GM21619 (cell line): ENCODE results near the gene SYNGR1.
"Not testable (repeated sequence)": the region's sequence is repeated elsewhere in the genome, so short reads cannot be mapped to it uniquely, and the experiment has no call there.

Source experiments
- ATAC-seq: cut with Tn5 transposase; IDR thresholded peaks from one replicate; pipeline ENCODE4 v1.9.1; 2021; ENCODE audit not compliant: unreplicated experiment

SYNGR1 gene

GRCh38 chr22:39405346-39406085 lies 55.7 kb downstream of the SYNGR1 start:
- no peak for ATAC-seq

- ATAC-seq, result no peak
These were observed 58.4 kb downstream of the SYNGR1 start for GRCh38 chr22:39408173-39408572.

GRCh38 chr22:39408807-39409206 lies 59.0 kb downstream of the SYNGR1 start:
- ATAC-seq, result no peak

- no peak for ATAC-seq
These were observed 59.8 kb downstream of the SYNGR1 start for GRCh38 chr22:39409516-39410029.

GRCh38 chr22:39410264-39410663 lies 60.5 kb downstream of the SYNGR1 start:
- no peak for ATAC-seq

- ATAC-seq, result not testable (repeated sequence)
These were observed 62.1 kb downstream of the SYNGR1 start for GRCh38 chr22:39411828-39412365.

- ATAC-seq, result not testable (repeated sequence)
These were observed 63.4 kb downstream of the SYNGR1 start for GRCh38 chr22:39413204-39413603.

- ATAC-seq, result no peak
These were observed 64.6 kb downstream of the SYNGR1 start for GRCh38 chr22:39414377-39414776.

- no peak for ATAC-seq
These were observed 65.1 kb downstream of the SYNGR1 start for GRCh38 chr22:39414886-39415285.

- ATAC-seq, result no peak
These were observed 65.7 kb downstream of the SYNGR1 start for GRCh38 chr22:39415506-39415905.

- no peak for ATAC-seq
These were observed 66.5 kb downstream of the SYNGR1 start for GRCh38 chr22:39416319-39416718.

GRCh38 chr22:39417641-39418040 lies 67.8 kb downstream of the SYNGR1 start:
- no peak for ATAC-seq

GRCh38 chr22:39418696-39419095 lies 68.9 kb downstream of the SYNGR1 start:
- no peak for ATAC-seq

GRCh38 chr22:39419096-39419495 lies 69.3 kb downstream of the SYNGR1 start:
- no peak for ATAC-seq

GRCh38 chr22:39419911-39420310 lies 70.1 kb downstream of the SYNGR1 start:
- ATAC-seq, result no peak

- no peak for ATAC-seq
These were observed 71.9 kb downstream of the SYNGR1 start for GRCh38 chr22:39421691-39422090.

GRCh38 chr22:39422101-39422500 lies 72.3 kb downstream of the SYNGR1 start:
- no peak for ATAC-seq

- no peak for ATAC-seq
These were observed 72.9 kb downstream of the SYNGR1 start for GRCh38 chr22:39422721-39423120.

- ATAC-seq, result no peak
These were observed 74.2 kb downstream of the SYNGR1 start for GRCh38 chr22:39423976-39424375.

GRCh38 chr22:39426380-39427043 lies 76.7 kb downstream of the SYNGR1 start:
- ATAC-seq, result no peak

- ATAC-seq, result no peak
These were observed 78.2 kb downstream of the SYNGR1 start for GRCh38 chr22:39427751-39428596.
